NOMO-1 treated with DMSO at 0.1 percent for 48 hours (cell line): Measurements from ENCODE around the gene WDPCP.
"Not testable (repeated sequence)": the region's sequence is repeated elsewhere in the genome, so short reads cannot be mapped to it uniquely, and the experiment has no call there.

Experiments used
- DNase-seq: peaks from one replicate; lab custom pipeline; 2025; ENCODE audit not compliant: unreplicated experiment; lab: John Stamatoyannopoulos, UW

WDPCP gene

GRCh38 chr2:63465633-63466032 lies 122.6 kb downstream of the WDPCP start:
- no peak for DNase-seq

GRCh38 chr2:63463142-63463541 lies 125.1 kb downstream of the WDPCP start:
- DNase-seq = no peak

GRCh38 chr2:63446658-63447057 lies 141.6 kb downstream of the WDPCP start:
- no peak for DNase-seq

- no peak for DNase-seq
Observed at GRCh38 chr2:63444565-63445288, 143.6 kb downstream of the WDPCP start.

- DNase-seq = no peak
Observed at GRCh38 chr2:63440612-63441011, 147.7 kb downstream of the WDPCP start.

GRCh38 chr2:63438181-63438580 lies 150.1 kb downstream of the WDPCP start:
- DNase-seq = no peak

GRCh38 chr2:63436488-63436887 lies 151.8 kb downstream of the WDPCP start:
- no peak for DNase-seq

GRCh38 chr2:63435070-63435469 lies 153.2 kb downstream of the WDPCP start:
- DNase-seq = no peak

- DNase-seq = no peak
Observed at GRCh38 chr2:63434024-63435001, 154.0 kb downstream of the WDPCP start.

GRCh38 chr2:63432373-63432772 lies 155.9 kb downstream of the WDPCP start:
- DNase-seq = no peak

- no peak for DNase-seq
Observed at GRCh38 chr2:63425606-63426005, 162.7 kb downstream of the WDPCP start.

GRCh38 chr2:63425079-63425416 lies 163.2 kb downstream of the WDPCP start:
- DNase-seq = no peak

GRCh38 chr2:63424329-63425078 lies 163.8 kb downstream of the WDPCP start:
- DNase-seq = peak; percentile 60

GRCh38 chr2:63422556-63422955 lies 165.7 kb downstream of the WDPCP start:
- no peak for DNase-seq

- no peak for DNase-seq
Observed at GRCh38 chr2:63408530-63408929, 179.7 kb downstream of the WDPCP start.

- no peak for DNase-seq
Observed at GRCh38 chr2:63406641-63407040, 181.6 kb downstream of the WDPCP start.

- DNase-seq = no peak
Observed at GRCh38 chr2:63403820-63404219, 184.5 kb downstream of the WDPCP start.

- not testable (repeated sequence) for DNase-seq
Observed at GRCh38 chr2:63402889-63403288, 185.4 kb downstream of the WDPCP start.

- no peak for DNase-seq
Observed at GRCh38 chr2:63399156-63399555, 189.1 kb downstream of the WDPCP start.

- DNase-seq = no peak
Observed at GRCh38 chr2:63379451-63379850, 208.8 kb downstream of the WDPCP start.

GRCh38 chr2:63378589-63378988 lies 209.7 kb downstream of the WDPCP start:
- peak; percentile 86 for DNase-seq
